Heart left ventricle (tissue), 16 donors: ENCODE data around the gene ANKRD16. TPM values are rescaled to one million over a fixed set of nuclear protein-coding genes. Genes with fewer than 3 reads are reported as not detected.
A peak's percentile ranks its signal among the peaks of the same experiment; 100 is the strongest.
"Not testable (repeated sequence)": the region's sequence is repeated elsewhere in the genome, so short reads cannot be mapped to it uniquely, and the experiment has no call there.

Experiments used
- ATAC-seq, 4 donors: fragments of 200-7000 bp; cut with Tn5 transposase; one replicate each; pipeline ENCODE4 v1.9.1; 2020 to 2022; ENCODE audit warnings: moderate library complexity in 4 of 4, mild to moderate bottlenecking in 3 of 4, moderate number of reproducible peaks in 1 of 4
- DNase-seq, 5 donors: peaks; one replicate each; pipeline ENCODE4 v3.0.0-alpha.2; 2020
- H3K27ac ChIP-seq, 12 donors: fragments of 200-600 bp; sonication (generic) in 4 of 12; one replicate each; pipeline versions ENCODE4 v1.5.0 to v1.8.0; 2016 to 2022; ENCODE audit warnings: mild to moderate bottlenecking in 2 of 12
- H3K27me3 ChIP-seq, 9 donors: fragments of 200-600 bp; sonication (generic) in 2 of 9; one replicate each; pipeline versions ENCODE4 v1.5.1 to v1.8.0; 2016 to 2022; ENCODE audit warnings: mild to moderate bottlenecking in 3 of 9
- H3K36me3 ChIP-seq, 9 donors: fragments of 200-600 bp; sonication (generic) in 2 of 9; one replicate each; pipeline versions ENCODE4 v1.5.0 to v1.8.0; 2018 to 2022; ENCODE audit warnings: mild to moderate bottlenecking in 2 of 9
- H3K4me1 ChIP-seq, 12 donors: fragments of 200-600 bp; sonication (generic) in 4 of 12; one replicate each; pipeline versions ENCODE4 v1.5.0 to v1.8.0; 2016 to 2022; ENCODE audit warnings: mild to moderate bottlenecking in 3 of 12
- H3K4me3 ChIP-seq, 12 donors: fragments of 200-600 bp; sonication (generic) in 4 of 12; one replicate each; pipeline versions ENCODE4 v1.5.0 to v1.8.0; 2017 to 2022; ENCODE audit warnings: mild to moderate bottlenecking in 9 of 12, moderate library complexity in 4 of 12
- H3K9me3 ChIP-seq, 12 donors: fragments of 200-600 bp; sonication (generic) in 4 of 12; one replicate each; pipeline versions ENCODE4 v1.5.0 to v1.8.0; 2016 to 2022; ENCODE audit warnings: mild to moderate bottlenecking in 1 of 12
- CTCF ChIP-seq, 12 donors: fragments of 200-600 bp; sonication (generic) in 4 of 12; IDR thresholded peaks; one replicate each; pipeline versions ENCODE4 v1.5.0 to v1.8.0; 2018 to 2022; ENCODE audit warnings: antibody characterized with exemption in 12 of 12, mild to moderate bottlenecking in 5 of 12
- POLR2A ChIP-seq, 2 donors: fragments of 450-650 bp; IDR thresholded peaks; one replicate each; pipeline ENCODE4 v1.6.1; 2017; ENCODE audit warnings: antibody characterized with exemption in 2 of 2, mild to moderate bottlenecking in 2 of 2, moderate library complexity in 2 of 2
- WGBS, 4 donors: extraction: QIAGEN DNeasy Blood & Tissue Kit in 2 of 4; methylation state at CpG; one replicate each; pipeline versions ENCODE4 v1.1.5 to v1.1.7; 2013 to 2018; 5-methylcytosine and 5-hydroxymethylcytosine counted together
- intact Hi-C, 10 donors: fragments of 100-400 bp; cut with DNase I; formaldehyde crosslinking; loops; one replicate each; pipeline versions ENCODE4 v1.11.1 to v1.14.2; 2022
- polyA plus RNA-seq, 2 donors: library from polyadenylated mRNA; stranded (reverse); fragments of 200-250 nt; gene quantifications; one replicate each; pipeline ENCODE4 v1.2.3, GENCODE V29; 2013
- total RNA-seq, 9 donors: library from RNA; depleted of rRNA in 2 of 9; stranded (reverse); fragments of >200 nt in 2 of 9; fragmentation: NEBNext Ultra II Directional in 3 of 9; extraction: Animal tissue kit (Norgen Biotek cat#: 25700) in 3 of 9; gene quantifications; one replicate each; pipeline versions ENCODE4 v1.1.0 to v1.2.4, GENCODE V29; 2016 to 2023
- donor health status: ischemic (EF 13 %, LVEDD 7.1; RV severe dilation, severe dysfunction).
- donor health status: healthy with polysubstance abuse.
- donor health status: DM: no; HTN: yes; CAD: no.
- donor health status: DM: no; HTN: no; CAD: no.
- donor health status: ischemic (EF 25% LVEDD 6.9; RV normal size, moderate dysfunction).
- donor health status: ischemic (EF 25% LVEDD 5.7; RV mildly dilated, moderate dysfunction).
- donor health status: healthy.
- donor health status: DM: yes; HTN: yes; CAD: no.
- donor health status: ischemic (EF 35%, LVEDD 5.7; RV mildly dilated, moderate dysfunction).
- donor health status: nonischemic (EF 11% LVEDD 7.7; RV severe dilation, severe dysfunction).
- donor health status: DM: yes; HTN: yes; CAD: no.
- donor health status: PGD.
- donor health status: ischemic (EF 29% LVEDD 5.4; RV normal size, mild dysfunction).
- donor health status: nonischemic (EF 23%, LVEDD 6.1; RV moderate dilation, normal function).

ANKRD16 gene
- total and polyA plus RNA-seq, 11 donors = 1.7 to 5.0 (median 2.7) TPM

- H3K27me3 ChIP-seq = no peaks in the 10 kb centered on the region
- WGBS, 4 donors = 41 to 48% (median 45%) methylated on average over 36 to 40 of the region's 40 CpGs
- intact Hi-C loops = no loop called here
- H3K36me3 ChIP-seq = no peaks in the 10 kb centered on the region
- peaks cover 0 to 21% (median 3%) of the 10 kb centered on the region in 12 donors for H3K4me1 ChIP-seq
- peak overlapping the region in 4 of 12 donors; percentile 5 to 59 (median 15) for H3K27ac ChIP-seq
- ATAC-seq (peak in 3 of 4 donors; percentile 69 to 83 (median 74)), DNase-seq (peak; percentile 23 to 80 (median 59))
- peak overlapping the region in 7 of 12 donors; percentile 1 to 27 (median 19) for H3K4me3 ChIP-seq
- TF ChIP-seq POLR2A (IDR thresholded peaks at IDR 0.05) (no peak), CTCF (IDR thresholded peaks at IDR 0.05) (no peak)
- H3K9me3 ChIP-seq = no peaks in the 10 kb centered on the region
Observed at GRCh38 chr10:5840314-5841307, 49.1 kb downstream of the ANKRD16 start.

GRCh38 chr10:5836181-5836580 lies 53.5 kb downstream of the ANKRD16 start:
- H3K36me3 ChIP-seq, H3K4me3 ChIP-seq, H3K9me3 ChIP-seq, H3K27ac ChIP-seq, intact Hi-C loops, DNase-seq, ATAC-seq, H3K27me3 ChIP-seq: not testable (repeated sequence)
- H3K4me1 ChIP-seq = peaks cover 0 to 20% (median 2%) of the 10 kb centered on the region in 12 donors
- 93 to 100% (median 97%) methylated on average over 2 of the region's 2 CpGs for WGBS, 4 donors

GRCh38 chr10:5835446-5836095 lies 54.1 kb downstream of the ANKRD16 start:
- H3K27ac ChIP-seq = no peak overlapping the region
- H3K9me3 ChIP-seq = no peaks in the 10 kb centered on the region
- no peaks in the 10 kb centered on the region for H3K27me3 ChIP-seq
- DNase-seq (no peak), ATAC-seq (no peak)
- peaks cover 0 to 15% (median 2%) of the 10 kb centered on the region in 12 donors for H3K4me1 ChIP-seq
- H3K4me3 ChIP-seq = no peak overlapping the region
- no peaks in the 10 kb centered on the region for H3K36me3 ChIP-seq
- intact Hi-C loops = no loop called here
- no peak for TF ChIP-seq CTCF (IDR thresholded peaks at IDR 0.05)
- TF ChIP-seq POLR2A (IDR thresholded peaks at IDR 0.05) = no peak
- 95 to 97% (median 96%) methylated on average over 15 of the region's 15 CpGs for WGBS, 4 donors

- H3K36me3 ChIP-seq = no peaks in the 10 kb centered on the region
- intact Hi-C loops = no loop called here
- H3K4me1 ChIP-seq = peaks cover 0 to 7% (median 0%) of the 10 kb centered on the region in 12 donors
- DNase-seq (no peak), ATAC-seq (peak; percentile 66 to 82 (median 76))
- no peak overlapping the region for H3K27ac ChIP-seq
- TF ChIP-seq POLR2A (IDR thresholded peaks at IDR 0.05) (no peak), CTCF (IDR thresholded peaks at IDR 0.05) (no peak)
- H3K27me3 ChIP-seq = no peaks in the 10 kb centered on the region
- H3K4me3 ChIP-seq = no peak overlapping the region
- 19 to 26% (median 22%) methylated on average over 6 of the region's 6 CpGs for WGBS, 4 donors
- H3K9me3 ChIP-seq = no peaks in the 10 kb centered on the region
Observed at GRCh38 chr10:5833814-5834213, 55.9 kb downstream of the ANKRD16 start.
